Psoas muscle (tissue), 8 donors: Measurements from ENCODE around the gene STOML1. TPM values are rescaled to one million over a fixed set of nuclear protein-coding genes. Genes with fewer than 3 reads are reported as not detected.
A peak's percentile ranks its signal among the peaks of the same experiment; 100 is the strongest.

ENCODE experiments used
- ATAC-seq, 4 donors: fragments of 200-7000 bp; cut with Tn5 transposase; one replicate each; pipeline ENCODE4 v1.9.1; 2020; ENCODE audit warnings: moderate library complexity in 3 of 4, mild to moderate bottlenecking in 2 of 4
- DNase-seq, 2 donors: peaks; one replicate each; pipeline ENCODE4 v3.0.0-alpha.2; 2020
- H3K27ac ChIP-seq: fragments of 200-600 bp; one replicate; pipeline ENCODE4 v1.8.0; 2022
- H3K27me3 ChIP-seq, 3 donors: fragments of 200-600 bp in 1 of 3; one replicate each; pipeline versions ENCODE4 v1.6.1 to v1.8.0; 2013 to 2022; ENCODE audit warnings: low read length in 2 of 3, mild to moderate bottlenecking in 2 of 3, moderate library complexity in 1 of 3; ENCODE audit not compliant: insufficient read depth in 3 of 3
- H3K36me3 ChIP-seq, 2 donors: fragments of 200-600 bp in 1 of 2; one replicate each; pipeline versions ENCODE4 v1.6.1 to v1.8.0; 2013 to 2022; ENCODE audit warnings: low read depth in 1 of 2, mild to moderate bottlenecking in 1 of 2, moderate library complexity in 1 of 2; ENCODE audit not compliant: insufficient read depth in 1 of 2
- H3K4me1 ChIP-seq: fragments of 200-600 bp; one replicate; pipeline ENCODE4 v1.8.0; 2022
- H3K4me3 ChIP-seq: fragments of 200-600 bp; one replicate; pipeline ENCODE4 v1.8.0; 2022; ENCODE audit warnings: mild to moderate bottlenecking
- H3K9me3 ChIP-seq: fragments of 200-600 bp; one replicate; pipeline ENCODE4 v1.8.0; 2022
- WGBS, 3 donors: extraction: QIAGEN DNeasy Blood & Tissue Kit; methylation state at CpG; one replicate each; pipeline versions ENCODE4 v1.1.6 to v1.1.7; 2013; 5-methylcytosine and 5-hydroxymethylcytosine counted together
- intact Hi-C, 2 donors: fragments of 100-400 bp; cut with DNase I; formaldehyde crosslinking; loops; one replicate each; pipeline versions ENCODE4 v1.11.0 to v1.14.2; 2022
- polyA plus RNA-seq, 3 donors: library from polyadenylated mRNA; stranded (reverse); fragments of 200-250 nt; gene quantifications; one replicate each; pipeline ENCODE4 v1.2.3, GENCODE V29; 2013
- total RNA-seq, 4 donors: library from RNA; stranded (reverse); fragmentation: NEBNext Ultra II Directional in 2 of 4; extraction: Animal tissue kit (Norgen Biotek cat#: 25700) in 2 of 4; gene quantifications; one replicate each; pipeline versions ENCODE4 v1.2.1 to v1.2.4, GENCODE V29; 2021 to 2023
- TF ChIP-seq, protein P1 (sequence below): fragments of 200-600 bp; IDR thresholded peaks from one replicate; pipeline ENCODE4 v1.8.0; 2022; ENCODE audit warnings: antibody characterized with exemption
- donor health status: healthy with polysubstance abuse.
- donor health status: DM: no; HTN: no; CAD: no; lungs with moderate emphysema.
- donor health status: Bipolar disorder and iron deficiency.
- donor health status: healthy.
- donor health status: DM: yes; HTN: yes; CAD: no.
- donor health status: DM: no; HTN: no; CAD: no.
- donor health status: DM: no; HTN: no; CAD: no.
- donor health status: DM: yes; HTN: yes; CAD: no.

The STOML1 gene
- total and polyA plus RNA-seq, 7 donors = 18.3 to 34.4 (median 24.4) TPM

DNA sequence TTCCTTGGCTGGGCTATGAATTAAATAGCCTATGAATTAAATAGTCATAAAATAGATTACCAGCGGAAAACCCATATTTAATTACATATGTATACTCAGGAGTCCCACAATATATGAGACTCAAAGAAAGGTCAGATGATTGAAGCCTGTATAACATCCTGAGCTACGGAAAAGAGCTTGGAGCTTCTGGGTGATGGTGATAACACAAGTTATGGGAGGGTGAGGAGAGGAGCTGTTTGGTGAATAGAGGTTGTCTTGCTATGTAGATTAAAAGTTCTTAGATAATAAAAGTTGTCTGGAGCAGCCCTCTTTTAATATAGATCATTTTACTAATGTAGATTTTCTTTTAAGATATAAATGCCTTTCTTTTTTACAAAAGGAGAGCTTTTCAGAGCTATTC, 4.2 kb upstream of the STOML1 start:
- intact Hi-C loops = no loop called here
- no peak for DNase-seq

GRCh38 chr15:73994912-73995622, 3.0 kb upstream of the STOML1 start:
- Histone ChIP-seq H3K27me3 (no peaks in the 10 kb centered on the region), H3K27ac (peak overlapping the region; percentile 79), H3K9me3 (no peaks in the 10 kb centered on the region), H3K4me1 (peaks cover 44% of the 10 kb centered on the region), H3K36me3 (peaks cover 7 to 22% of the 10 kb centered on the region in 2 donors), H3K4me3 (peak overlapping the region; percentile 92)
- 2 to 3% (median 3%) methylated on average over 18 of the region's 18 CpGs for WGBS, 3 donors
- TF ChIP-seq, protein P1, sequence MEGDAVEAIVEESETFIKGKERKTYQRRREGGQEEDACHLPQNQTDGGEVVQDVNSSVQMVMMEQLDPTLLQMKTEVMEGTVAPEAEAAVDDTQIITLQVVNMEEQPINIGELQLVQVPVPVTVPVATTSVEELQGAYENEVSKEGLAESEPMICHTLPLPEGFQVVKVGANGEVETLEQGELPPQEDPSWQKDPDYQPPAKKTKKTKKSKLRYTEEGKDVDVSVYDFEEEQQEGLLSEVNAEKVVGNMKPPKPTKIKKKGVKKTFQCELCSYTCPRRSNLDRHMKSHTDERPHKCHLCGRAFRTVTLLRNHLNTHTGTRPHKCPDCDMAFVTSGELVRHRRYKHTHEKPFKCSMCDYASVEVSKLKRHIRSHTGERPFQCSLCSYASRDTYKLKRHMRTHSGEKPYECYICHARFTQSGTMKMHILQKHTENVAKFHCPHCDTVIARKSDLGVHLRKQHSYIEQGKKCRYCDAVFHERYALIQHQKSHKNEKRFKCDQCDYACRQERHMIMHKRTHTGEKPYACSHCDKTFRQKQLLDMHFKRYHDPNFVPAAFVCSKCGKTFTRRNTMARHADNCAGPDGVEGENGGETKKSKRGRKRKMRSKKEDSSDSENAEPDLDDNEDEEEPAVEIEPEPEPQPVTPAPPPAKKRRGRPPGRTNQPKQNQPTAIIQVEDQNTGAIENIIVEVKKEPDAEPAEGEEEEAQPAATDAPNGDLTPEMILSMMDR = no peak
- peak in 2 of 4 donors; percentile 4 to 21 for ATAC-seq
- peak; percentile 39 to 69 for DNase-seq
- intact Hi-C loops = no loop called here

More for the DNA sequence above, 4.2 kb upstream of the STOML1 start:
- ATAC-seq = no peak
- Histone ChIP-seq H3K27ac (peak overlapping the region; percentile 79), H3K9me3 (no peaks in the 10 kb centered on the region), H3K36me3 (peaks cover 7 to 28% of the 10 kb centered on the region in 2 donors), H3K4me1 (peaks cover 43% of the 10 kb centered on the region), H3K4me3 (peak overlapping the region; percentile 92), H3K27me3 (no peaks in the 10 kb centered on the region)
- WGBS, 3 donors = 57 to 60% (median 58%) methylated on average over 2 of the region's 2 CpGs
- TF ChIP-seq, protein P1 = no peak

GRCh38 chr15:73994413-73994883, 2.4 kb upstream of the STOML1 start, which contains the start of gene PML:
PML (plus strand) TSS chr15:73994716; CDS start chr15:73994813, 97 bp downstream.
- intact Hi-C loops = no loop called here
- ATAC-seq (peak; percentile 85 to 87 (median 86)), DNase-seq (peak; percentile 97)
- no peaks in the 10 kb centered on the region for H3K9me3 ChIP-seq
- peaks cover 47% of the 10 kb centered on the region for H3K4me1 ChIP-seq
- WGBS, 3 donors = 0 to 1% (median 1%) methylated on average over 26 to 27 of the region's 27 CpGs
- H3K36me3 ChIP-seq = peaks cover 7 to 19% of the 10 kb centered on the region in 2 donors
- TF ChIP-seq, protein P1 = no peak
- H3K4me3 ChIP-seq = peak within 1 kb of the TSS; percentile 92
- peak within 1 kb of the TSS; percentile 79 for H3K27ac ChIP-seq
- no peaks in the 10 kb centered on the region for H3K27me3 ChIP-seq

DNA sequence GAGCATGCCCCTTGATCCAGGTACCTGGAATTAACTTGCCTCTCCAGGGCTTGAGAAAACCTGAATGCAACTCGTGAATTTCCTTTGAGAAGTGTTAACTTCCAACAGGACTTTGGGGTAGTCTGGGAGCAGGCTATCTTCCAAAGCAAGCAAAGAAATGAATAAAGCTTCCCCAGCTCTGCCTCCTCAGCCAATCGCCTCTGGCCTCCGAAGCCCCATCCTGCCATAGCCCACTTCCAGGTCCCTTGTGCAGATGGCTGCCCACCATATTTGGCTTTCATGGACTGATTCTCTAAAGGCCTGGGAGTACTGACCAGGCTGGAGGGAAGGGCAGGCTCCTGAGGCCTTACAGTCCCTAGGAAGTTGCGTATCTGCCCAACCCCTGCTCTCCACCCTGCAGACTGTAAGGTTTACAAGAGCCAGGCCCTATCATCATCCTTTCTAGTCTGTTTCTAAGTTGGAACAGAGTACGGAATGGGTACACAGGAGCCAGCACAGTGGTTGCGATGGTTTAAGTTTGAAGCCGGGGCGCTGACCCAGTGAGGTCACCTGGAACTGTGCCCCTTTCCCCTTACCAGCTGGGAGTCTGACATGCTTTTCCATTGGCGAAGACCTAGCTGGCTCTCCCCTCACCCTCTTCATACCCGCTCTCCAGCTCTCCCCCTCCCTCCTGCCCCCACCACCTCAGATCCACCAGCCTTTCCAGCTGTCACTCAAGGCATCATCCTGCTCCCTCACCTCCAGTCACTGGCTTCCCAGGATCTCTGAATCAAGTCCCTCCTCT, 1.3 kb upstream of the STOML1 start:
- Histone ChIP-seq H3K27ac (no peak overlapping the region), H3K27me3 (no peaks in the 10 kb centered on the region), H3K4me1 (peaks cover 54% of the 10 kb centered on the region), H3K36me3 (peaks cover 0 to 19% of the 10 kb centered on the region in 2 donors), H3K4me3 (peak overlapping the region; percentile 92), H3K9me3 (no peaks in the 10 kb centered on the region)
- TF ChIP-seq, protein P1 = no peak
- intact Hi-C loops = no loop called here
- no peak for ATAC-seq
- 86 to 90% (median 87%) methylated on average over 10 of the region's 10 CpGs for WGBS, 3 donors
- DNase-seq = no peak
